IMR-90 (cell line): ENCODE data around the gene DUS1L.

ENCODE experiments used
- CEBPB ChIP-seq: IDR thresholded peaks from 2 replicates; pipeline ENCODE4 v1.6.1; 2012; ENCODE audit warnings: low read depth, low read length, improper control_type of control experiment
- MAFK ChIP-seq: IDR thresholded peaks from 2 replicates; pipeline ENCODE4 v1.6.1; 2012; ENCODE audit warnings: low read depth, low read length, improper control_type of control experiment
- MAZ ChIP-seq: IDR thresholded peaks from 2 replicates; pipeline ENCODE4 v1.6.1; 2012; ENCODE audit warnings: low read depth, mild to moderate bottlenecking, low read length, improper control_type of control experiment, moderate library complexity, borderline replicate concordance
- MXI1 ChIP-seq: IDR thresholded peaks from 2 replicates; pipeline ENCODE4 v1.6.1; 2012; ENCODE audit warnings: low read depth, mild to moderate bottlenecking, low read length, moderate library complexity, borderline replicate concordance
- NFE2L2 ChIP-seq: fragments of 150-350 bp; IDR thresholded peaks from 2 replicates; pipeline ENCODE4 v1.6.1; 2016; ENCODE audit warnings: low read depth, mild to moderate bottlenecking, low read length
- POLR2A ChIP-seq: IDR thresholded peaks from 2 replicates; pipeline ENCODE4 v1.6.1; 2012; ENCODE audit warnings: mild to moderate bottlenecking, low read depth, low read length
- RAD21 ChIP-seq: IDR thresholded peaks from 2 replicates; pipeline ENCODE4 v1.6.1; 2012; ENCODE audit warnings: low read length, improper control_type of control experiment
- RFX5 ChIP-seq: IDR thresholded peaks from 2 replicates; pipeline ENCODE4 v1.8.0; 2012; ENCODE audit warnings: low read depth, mild to moderate bottlenecking, low read length, moderate library complexity
- TF ChIP-seq, protein P1 (sequence below): conservative IDR thresholded peaks from 2 replicates; pipeline ENCODE4 v1.5.1; 2012; ENCODE audit warnings: mild to moderate bottlenecking, low read depth, low read length, improper control_type of control experiment
- TF ChIP-seq, protein P2 (sequence below): fragments of 150-350 bp; IDR thresholded peaks from 2 replicates; pipeline ENCODE4 v1.6.1; 2016; ENCODE audit warnings: low read depth, mild to moderate bottlenecking, low read length, moderate library complexity, borderline replicate concordance
- TF ChIP-seq, protein P3 (sequence below): fragments of 150-350 bp; IDR thresholded peaks from 2 replicates; pipeline ENCODE4 v1.6.1; 2017; ENCODE audit warnings: mild to moderate bottlenecking, antibody characterized with exemption, low read length, low read depth

DNA sequence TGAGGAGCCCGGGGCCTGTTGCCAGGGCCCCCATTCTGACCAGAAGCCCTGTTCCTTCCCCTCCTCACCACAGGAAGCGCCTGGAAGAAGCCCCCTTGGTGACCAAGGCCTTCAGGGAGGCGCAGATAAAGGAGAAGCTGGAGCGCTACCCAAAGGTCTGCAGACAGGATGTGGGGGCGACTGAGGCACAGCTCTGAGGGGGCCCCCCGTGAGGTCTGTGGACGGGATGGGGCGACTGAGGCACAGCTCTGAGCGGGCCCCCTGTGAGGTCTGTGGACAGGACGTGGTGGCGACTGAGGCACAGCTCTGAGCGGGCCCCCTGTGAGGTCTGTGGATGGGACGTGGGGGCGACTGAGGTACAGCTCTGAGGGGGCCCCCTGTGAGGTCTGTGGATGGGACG, 56.2 kb downstream of the DUS1L start:
- TF ChIP-seq POLR2A, result no peak
- TF ChIP-seq, protein P1, sequence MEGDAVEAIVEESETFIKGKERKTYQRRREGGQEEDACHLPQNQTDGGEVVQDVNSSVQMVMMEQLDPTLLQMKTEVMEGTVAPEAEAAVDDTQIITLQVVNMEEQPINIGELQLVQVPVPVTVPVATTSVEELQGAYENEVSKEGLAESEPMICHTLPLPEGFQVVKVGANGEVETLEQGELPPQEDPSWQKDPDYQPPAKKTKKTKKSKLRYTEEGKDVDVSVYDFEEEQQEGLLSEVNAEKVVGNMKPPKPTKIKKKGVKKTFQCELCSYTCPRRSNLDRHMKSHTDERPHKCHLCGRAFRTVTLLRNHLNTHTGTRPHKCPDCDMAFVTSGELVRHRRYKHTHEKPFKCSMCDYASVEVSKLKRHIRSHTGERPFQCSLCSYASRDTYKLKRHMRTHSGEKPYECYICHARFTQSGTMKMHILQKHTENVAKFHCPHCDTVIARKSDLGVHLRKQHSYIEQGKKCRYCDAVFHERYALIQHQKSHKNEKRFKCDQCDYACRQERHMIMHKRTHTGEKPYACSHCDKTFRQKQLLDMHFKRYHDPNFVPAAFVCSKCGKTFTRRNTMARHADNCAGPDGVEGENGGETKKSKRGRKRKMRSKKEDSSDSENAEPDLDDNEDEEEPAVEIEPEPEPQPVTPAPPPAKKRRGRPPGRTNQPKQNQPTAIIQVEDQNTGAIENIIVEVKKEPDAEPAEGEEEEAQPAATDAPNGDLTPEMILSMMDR, result no peak
- no peak for TF ChIP-seq MAFK
- no peak for TF ChIP-seq NFE2L2
- no peak for TF ChIP-seq RFX5
- no peak for TF ChIP-seq RAD21
- TF ChIP-seq, protein P2, sequence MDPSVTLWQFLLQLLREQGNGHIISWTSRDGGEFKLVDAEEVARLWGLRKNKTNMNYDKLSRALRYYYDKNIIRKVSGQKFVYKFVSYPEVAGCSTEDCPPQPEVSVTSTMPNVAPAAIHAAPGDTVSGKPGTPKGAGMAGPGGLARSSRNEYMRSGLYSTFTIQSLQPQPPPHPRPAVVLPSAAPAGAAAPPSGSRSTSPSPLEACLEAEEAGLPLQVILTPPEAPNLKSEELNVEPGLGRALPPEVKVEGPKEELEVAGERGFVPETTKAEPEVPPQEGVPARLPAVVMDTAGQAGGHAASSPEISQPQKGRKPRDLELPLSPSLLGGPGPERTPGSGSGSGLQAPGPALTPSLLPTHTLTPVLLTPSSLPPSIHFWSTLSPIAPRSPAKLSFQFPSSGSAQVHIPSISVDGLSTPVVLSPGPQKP, result no peak
- TF ChIP-seq MXI1, result no peak
- TF ChIP-seq CEBPB, result no peak
- TF ChIP-seq, protein P3, sequence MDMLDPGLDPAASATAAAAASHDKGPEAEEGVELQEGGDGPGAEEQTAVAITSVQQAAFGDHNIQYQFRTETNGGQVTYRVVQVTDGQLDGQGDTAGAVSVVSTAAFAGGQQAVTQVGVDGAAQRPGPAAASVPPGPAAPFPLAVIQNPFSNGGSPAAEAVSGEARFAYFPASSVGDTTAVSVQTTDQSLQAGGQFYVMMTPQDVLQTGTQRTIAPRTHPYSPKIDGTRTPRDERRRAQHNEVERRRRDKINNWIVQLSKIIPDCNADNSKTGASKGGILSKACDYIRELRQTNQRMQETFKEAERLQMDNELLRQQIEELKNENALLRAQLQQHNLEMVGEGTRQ, result no peak
- no peak for TF ChIP-seq MAZ
